Large intestine (tissue), 3 donors: ENCODE measurements around the gene PPIG. TPM values are rescaled to one million over a fixed set of nuclear protein-coding genes. Genes with fewer than 3 reads are reported as not detected.
"Not testable (repeated sequence)": the region's sequence is repeated elsewhere in the genome, so short reads cannot be mapped to it uniquely, and the experiment has no call there.

Experiments
- DNase-seq, 2 donors: peaks; one replicate each; pipeline versions ENCODE4 v3.0.0 to v3.0.0-alpha.2; 2013
- H3K27ac ChIP-seq: one replicate; pipeline ENCODE4 v1.5.1; 2013; ENCODE audit warnings: low read length
- H3K27me3 ChIP-seq: 2 replicates; pipeline ENCODE4 v1.6.1; 2013; ENCODE audit warnings: low read length; ENCODE audit not compliant: control insufficient read depth, insufficient read depth
- H3K36me3 ChIP-seq: 2 replicates; pipeline ENCODE4 v1.6.1; 2013; ENCODE audit warnings: low read length; ENCODE audit not compliant: control insufficient read depth, insufficient read depth
- H3K4me1 ChIP-seq: one replicate; pipeline ENCODE4 v1.6.1; 2013; ENCODE audit warnings: low read length; ENCODE audit not compliant: control insufficient read depth, insufficient read depth
- H3K4me3 ChIP-seq: one replicate; pipeline ENCODE4 v1.5.1; 2013; ENCODE audit warnings: low read length
- H3K9me3 ChIP-seq: one replicate; pipeline ENCODE4 v1.6.1; 2013; ENCODE audit warnings: mild to moderate bottlenecking, low read depth, low read length, moderate library complexity; ENCODE audit not compliant: control insufficient read depth
- WGBS: methylation state at CpG from one replicate; pipeline ENCODE4 v1.1.5; 2013; ENCODE audit warnings: low lambda C conversion rate; ENCODE audit not compliant: insufficient coverage; 5-methylcytosine and 5-hydroxymethylcytosine counted together
- polyA plus RNA-seq: library from polyadenylated mRNA; unstranded; fragments of 120-200 nt; gene quantifications from one replicate; pipeline ENCODE4 v1.2.1, GENCODE V29; 2013

The PPIG gene
- polyA plus RNA-seq, 1 donor, result 75.2 TPM

DNA sequence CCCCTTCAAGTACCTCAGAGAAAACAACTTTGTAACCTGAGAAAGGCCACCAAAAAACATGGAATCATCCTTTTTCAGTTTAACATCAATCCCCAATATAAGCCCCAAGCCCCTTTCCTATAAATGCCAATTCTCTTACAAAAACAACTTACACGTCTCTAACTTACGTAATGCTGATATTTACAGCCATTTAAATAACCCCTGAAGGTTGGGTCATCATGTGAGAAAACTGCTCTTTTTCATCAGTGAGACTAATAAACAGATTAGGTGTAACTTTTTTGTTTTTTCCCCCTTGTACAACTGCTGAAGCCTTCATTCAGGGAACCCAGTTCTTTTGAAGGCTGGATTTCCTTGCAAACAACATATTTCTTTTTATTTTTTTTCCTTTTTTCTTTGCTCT is 14.2 kb upstream of the PPIG start:
- 100% methylated on average over 1 of the region's 2 CpGs for WGBS
- Histone ChIP-seq H3K27me3 (no peaks in the 10 kb centered on the region), H3K9me3 (no peaks in the 10 kb centered on the region), H3K4me1 (no peaks in the 10 kb centered on the region), H3K36me3 (peaks cover 7% of the 10 kb centered on the region), H3K4me3 (no peak overlapping the region), H3K27ac (no peak overlapping the region)
- DNase-seq, result no peak

DNA sequence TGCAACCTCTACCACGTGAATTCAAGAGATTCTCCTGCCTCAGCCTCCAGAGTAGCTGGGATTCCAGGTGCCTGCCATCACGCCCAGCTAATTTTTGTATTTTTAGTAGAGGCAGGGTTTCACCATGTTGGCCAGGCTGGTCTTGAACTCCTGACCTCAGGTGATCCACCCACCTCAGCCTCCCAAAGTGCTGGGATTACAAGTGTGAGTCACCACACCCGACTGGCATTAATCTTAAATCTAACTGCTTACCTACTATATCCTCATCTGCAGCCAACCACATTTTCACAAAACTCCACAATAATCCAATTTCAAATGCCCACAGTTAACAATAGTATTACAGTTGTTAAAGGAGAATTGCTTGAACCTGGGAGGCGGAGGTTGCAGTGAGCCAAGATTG is 13.4 kb upstream of the PPIG start:
- not testable (repeated sequence) for H3K9me3 ChIP-seq, H3K36me3 ChIP-seq, DNase-seq, H3K4me1 ChIP-seq, H3K27me3 ChIP-seq, H3K27ac ChIP-seq, H3K4me3 ChIP-seq
- no CpG with 5 or more reads among the region's 4 CpGs for WGBS

GRCh38 chr2:169571571-169571970 is 12.6 kb upstream of the PPIG start:
- H3K36me3 ChIP-seq, result peaks cover 5% of the 10 kb centered on the region
- H3K27me3 ChIP-seq, result no peaks in the 10 kb centered on the region
- 97% methylated on average over 3 of the region's 3 CpGs for WGBS
- H3K27ac ChIP-seq, result no peak overlapping the region
- no peak for DNase-seq
- peaks cover 3% of the 10 kb centered on the region for H3K9me3 ChIP-seq
- H3K4me3 ChIP-seq, result no peak overlapping the region
- no peaks in the 10 kb centered on the region for H3K4me1 ChIP-seq

- no peak overlapping the region for H3K27ac ChIP-seq
- H3K4me1 ChIP-seq, result no peaks in the 10 kb centered on the region
- DNase-seq, result no peak
- H3K4me3 ChIP-seq, result no peak overlapping the region
- H3K36me3 ChIP-seq, result peaks cover 5% of the 10 kb centered on the region
- H3K27me3 ChIP-seq, result no peaks in the 10 kb centered on the region
- H3K9me3 ChIP-seq, result peaks cover 3% of the 10 kb centered on the region
- WGBS, result no CpG with 5 or more reads among the region's 1 CpG
Observed at GRCh38 chr2:169572189-169572588, 12.0 kb upstream of the PPIG start.

DNA sequence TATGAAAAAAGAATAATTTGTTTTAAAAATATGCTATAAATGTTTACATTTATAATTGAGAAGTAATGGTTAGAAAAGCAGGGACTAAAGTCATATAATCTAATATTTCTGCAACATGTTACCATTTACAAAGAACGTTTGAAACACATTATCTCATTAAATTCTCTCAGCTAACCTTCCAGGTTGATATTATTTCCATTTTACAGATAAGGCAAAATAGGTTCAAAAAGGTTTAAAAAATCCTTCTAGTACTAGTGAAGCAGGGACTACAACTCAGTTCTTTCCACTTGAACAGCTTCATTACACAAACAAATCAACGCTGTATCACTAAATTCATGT is 11.4 kb upstream of the PPIG start:
- Histone ChIP-seq H3K4me1 (no peaks in the 10 kb centered on the region), H3K36me3 (peaks cover 5% of the 10 kb centered on the region), H3K27ac (peak overlapping the region; percentile 77), H3K27me3 (no peaks in the 10 kb centered on the region), H3K9me3 (peaks cover 3% of the 10 kb centered on the region), H3K4me3 (peak overlapping the region; percentile 81)
- no peak for DNase-seq
- no CpG with 5 or more reads among the region's 2 CpGs for WGBS

- H3K9me3 ChIP-seq, result peaks cover 3% of the 10 kb centered on the region
- H3K27ac ChIP-seq, result peak within 1 kb of the TSS; percentile 77
- no peaks in the 10 kb centered on the region for H3K27me3 ChIP-seq
- peak; percentile 94 to 96 for DNase-seq
- no CpG with 5 or more reads among the region's 33 CpGs for WGBS
- no peaks in the 10 kb centered on the region for H3K4me1 ChIP-seq
- H3K4me3 ChIP-seq, result peak within 1 kb of the TSS; percentile 81
- H3K36me3 ChIP-seq, result peaks cover 2% of the 10 kb centered on the region
Observed at GRCh38 chr2:169573160-169573973, 10.8 kb upstream of the PPIG start, which contains the start of gene FASTKD1. Gene FASTKD1, minus strand, starts transcription at chr2:169573865. Its CDS starts 1,836 bp downstream, at chr2:169572029.

DNA sequence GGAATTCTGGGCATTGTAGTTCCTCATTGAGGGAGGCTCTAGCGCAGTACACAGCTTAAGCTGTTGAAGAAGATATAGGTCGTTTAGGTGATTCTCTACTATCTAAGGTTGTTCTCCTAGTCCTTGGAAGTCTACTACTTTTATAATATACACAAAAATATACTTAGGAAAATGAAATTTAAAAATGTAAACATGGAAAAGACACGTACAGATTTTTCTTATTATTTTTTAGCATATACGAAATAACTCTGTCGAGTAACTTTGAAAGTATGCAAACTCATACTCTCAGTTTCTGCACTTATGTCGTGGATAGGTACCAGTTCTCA is 10.2 kb upstream of the PPIG start:
- Histone ChIP-seq H3K27me3 (no peaks in the 10 kb centered on the region), H3K9me3 (peaks cover 3% of the 10 kb centered on the region), H3K4me3 (peak overlapping the region; percentile 81), H3K4me1 (no peaks in the 10 kb centered on the region), H3K27ac (no peak overlapping the region), H3K36me3 (peaks cover under 1% of the 10 kb centered on the region)
- WGBS, result 37% methylated on average over 6 of the region's 6 CpGs
- no peak for DNase-seq

DNA sequence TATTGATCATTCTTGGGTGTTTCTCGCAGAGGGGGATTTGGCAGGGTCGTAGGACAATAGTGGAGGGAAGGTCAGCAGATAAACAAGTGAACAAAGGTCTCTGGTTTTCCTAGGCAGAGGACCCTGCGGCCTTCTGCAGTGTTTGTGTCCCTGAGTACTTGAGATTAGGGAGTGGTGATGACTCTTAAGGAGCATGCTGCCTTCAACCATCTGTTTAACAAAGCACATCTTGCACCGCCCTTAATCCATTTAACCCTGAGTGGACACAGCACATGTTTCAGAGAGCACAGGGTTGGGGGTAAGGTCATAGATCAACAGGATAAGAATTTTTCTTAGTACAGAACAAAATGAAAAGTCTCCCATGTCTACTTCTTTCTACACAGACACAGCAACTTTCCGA is 9.6 kb upstream of the PPIG start:
- H3K27me3 ChIP-seq, DNase-seq, H3K4me1 ChIP-seq, H3K36me3 ChIP-seq, H3K9me3 ChIP-seq, H3K27ac ChIP-seq, H3K4me3 ChIP-seq: not testable (repeated sequence)
- WGBS, result no CpG with 5 or more reads among the region's 5 CpGs

- WGBS, result no CpG with 5 or more reads among the region's 36 CpGs
- H3K4me3 ChIP-seq, H3K36me3 ChIP-seq, H3K4me1 ChIP-seq, H3K27ac ChIP-seq, H3K9me3 ChIP-seq, H3K27me3 ChIP-seq, DNase-seq: not testable (repeated sequence)
Observed at GRCh38 chr2:169575264-169575663, 8.9 kb upstream of the PPIG start.

GRCh38 chr2:169579044-169579443 is 5.1 kb upstream of the PPIG start:
- Histone ChIP-seq H3K9me3 (peaks cover 6% of the 10 kb centered on the region), H3K36me3 (no peaks in the 10 kb centered on the region), H3K27ac (no peak overlapping the region), H3K4me1 (no peaks in the 10 kb centered on the region), H3K27me3 (no peaks in the 10 kb centered on the region), H3K4me3 (no peak overlapping the region)
- WGBS, result 62% methylated on average over 2 of the region's 6 CpGs
- no peak for DNase-seq
